IMR-90 (cell line): ENCODE measurements around the gene PNPLA1. TPM values are rescaled to one million over a fixed set of nuclear protein-coding genes. Genes with fewer than 3 reads are reported as not detected.

Experiments
- ATAC-seq: fragments of 200-7000 bp; cut with Tn5 transposase; 2 replicates; pipeline ENCODE4 v1.9.1; 2020; ENCODE audit warnings: low read depth, mild to moderate bottlenecking, moderate library complexity
- BruUV-seq: library from RNA; stranded (reverse); fragments of 400-500 nt; replicated peaks from 2 replicates; lab custom pipeline; 2021; lab: Mats Ljungman, UMichigan
- CTCF ChIA-PET: fragments of 300-600 bp; formaldehyde crosslinking; extraction: SDS; loops from one replicate; lab custom pipeline; 2021; ENCODE audit warnings: antibody characterized with exemption; lab: Yijun Ruan, JAX
- POLR2A ChIA-PET: fragments of 300-600 bp; sonication (Branson Sonifier 250); formaldehyde crosslinking; loops from one replicate; lab custom pipeline; 2022; ENCODE audit warnings: antibody characterized with exemption; ENCODE audit not compliant: unreplicated experiment; lab: Charles Lee
- DNase-seq: peaks from one replicate; pipeline ENCODE4 v3.0.0; 2013
- H2AFZ ChIP-seq: replicated peaks from 2 replicates; pipeline ENCODE3; 2013; ENCODE audit warnings: low read length, mild to moderate bottlenecking; ENCODE audit not compliant: poor library complexity
- H2AK5ac ChIP-seq: 2 replicates; pipeline ENCODE4 v1.6.1; 2013; ENCODE audit warnings: low read depth, low read length, inconsistent platforms
- H2AK9ac ChIP-seq: replicated peaks from 2 replicates; pipeline ENCODE3; 2013; ENCODE audit warnings: mild to moderate bottlenecking, low read depth, low read length, moderate library complexity; ENCODE audit not compliant: poor library complexity
- H2BK120ac ChIP-seq: 2 replicates; pipeline ENCODE4 v1.6.1; 2013; ENCODE audit warnings: low read depth, low read length, inconsistent platforms
- H2BK15ac ChIP-seq: 3 replicates; pipeline ENCODE4 v1.6.1; 2013; ENCODE audit warnings: low read depth, low read length, inconsistent platforms
- H2BK20ac ChIP-seq: 2 replicates; pipeline ENCODE4 v1.6.1; 2013; ENCODE audit warnings: low read depth, mild to moderate bottlenecking, inconsistent platforms, low read length, moderate library complexity
- H2BK5ac ChIP-seq: 2 replicates; pipeline ENCODE4 v1.6.1; 2013; ENCODE audit warnings: mild to moderate bottlenecking, low read depth, low read length, inconsistent platforms; ENCODE audit not compliant: poor library complexity, severe bottlenecking
- H3K14ac ChIP-seq: replicated peaks from 2 replicates; pipeline ENCODE4 v1.6.1; 2013; ENCODE audit warnings: low read depth, low read length, inconsistent platforms
- H3K18ac ChIP-seq: 2 replicates; pipeline ENCODE4 v1.6.1; 2013; ENCODE audit warnings: low read depth, low read length, control low read depth
- H3K23ac ChIP-seq: 2 replicates; pipeline ENCODE4 v1.6.1; 2013; ENCODE audit warnings: low read depth, low read length, inconsistent platforms
- H3K27ac ChIP-seq: 2 replicates; pipeline ENCODE4 v1.5.1; 2013; ENCODE audit warnings: mild to moderate bottlenecking, control low read depth, low read length; ENCODE audit not compliant: insufficient read depth
- H3K27me3 ChIP-seq: 2 replicates; pipeline ENCODE4 v1.6.1; 2013; ENCODE audit warnings: low read length; ENCODE audit not compliant: control insufficient read depth, insufficient read depth
- H3K36me3 ChIP-seq: 2 replicates; pipeline ENCODE4 v1.6.1; 2013; ENCODE audit warnings: low read length, mixed read lengths; ENCODE audit not compliant: control insufficient read depth, insufficient read depth
- H3K4ac ChIP-seq: 2 replicates; pipeline ENCODE4 v1.6.1; 2013; ENCODE audit warnings: low read depth, low read length, inconsistent platforms
- H3K4me1 ChIP-seq: 2 replicates; pipeline ENCODE4 v1.6.1; 2013; ENCODE audit warnings: low read length, mixed read lengths; ENCODE audit not compliant: control insufficient read depth, insufficient read depth
- H3K4me2 ChIP-seq: 2 replicates; pipeline ENCODE4 v1.6.1; 2013; ENCODE audit warnings: low read depth, mild to moderate bottlenecking, control low read depth, low read length, moderate library complexity
- H3K4me3 ChIP-seq: 2 replicates; pipeline ENCODE4 v1.5.1; 2013; ENCODE audit warnings: low read depth, mild to moderate bottlenecking, control low read depth, low read length, moderate library complexity; ENCODE audit not compliant: insufficient read depth
- H3K56ac ChIP-seq: 2 replicates; pipeline ENCODE4 v1.6.1; 2013; ENCODE audit warnings: low read length, inconsistent platforms; ENCODE audit not compliant: insufficient read depth; ENCODE audit errors: extremely low read depth
- H3K79me1 ChIP-seq, 2 experiments: 2 replicates each; pipeline ENCODE4 v1.6.1; 2013; ENCODE audit warnings: low read length in 2 of 2, inconsistent platforms in 1 of 2, low read depth in 1 of 2
- H3K9ac ChIP-seq: 2 replicates; pipeline ENCODE4 v1.6.1; 2013; ENCODE audit warnings: low read depth, low read length, control low read depth
- H3K9me1 ChIP-seq: 2 replicates; pipeline ENCODE4 v1.6.1; 2013; ENCODE audit warnings: low read length, inconsistent platforms; ENCODE audit not compliant: insufficient read depth
- H3K9me3 ChIP-seq: 2 replicates; pipeline ENCODE4 v1.6.1; 2013; ENCODE audit warnings: low read length; ENCODE audit not compliant: control insufficient read depth, insufficient read depth
- H4K20me1 ChIP-seq: 2 replicates; pipeline ENCODE4 v1.6.1; 2013; ENCODE audit warnings: low read length, inconsistent platforms; ENCODE audit not compliant: insufficient read depth
- H4K5ac ChIP-seq: 2 replicates; pipeline ENCODE4 v1.6.1; 2013; ENCODE audit warnings: mild to moderate bottlenecking, low read depth, low read length, control low read depth
- H4K8ac ChIP-seq, 2 experiments: 2 replicates each; pipeline ENCODE4 v1.6.1; 2013; ENCODE audit warnings: low read depth in 2 of 2, low read length in 2 of 2, control low read depth in 1 of 2, inconsistent platforms in 1 of 2
- H4K91ac ChIP-seq: 2 replicates; pipeline ENCODE4 v1.6.1; 2013; ENCODE audit warnings: low read depth, low read length, inconsistent platforms; ENCODE audit not compliant: insufficient read depth
- CHD1 ChIP-seq: IDR thresholded peaks from 2 replicates; pipeline ENCODE4 v1.6.1; 2012; ENCODE audit warnings: low read depth, low read length, improper control_type of control experiment
- SMC3 ChIP-seq: fragments of 150-350 bp; IDR thresholded peaks from 2 replicates; pipeline ENCODE4 v1.6.1; 2016; ENCODE audit warnings: low read depth, mild to moderate bottlenecking, antibody characterized with exemption, low read length, moderate library complexity
- WGBS, 2 experiments: methylation state at CpG; one replicate each; pipeline versions ENCODE4 v1.1.5 to v1.1.7; 2013; ENCODE audit warnings: missing lambda C conversion rate in 2 of 2; ENCODE audit not compliant: insufficient read length in 1 of 2; ENCODE audit errors: extremely low coverage in 2 of 2; 5-methylcytosine and 5-hydroxymethylcytosine counted together
- dilution Hi-C: fragments of 300-500 bp; cut with HindIII; formaldehyde crosslinking; loops from one replicate; pipeline ENCODE4 v1.14.3; 2018; ENCODE audit warnings: low sequenced_read_pairs; ENCODE audit not compliant: unreplicated experiment
- in situ Hi-C: fragments of 300-500 bp; cut with MboI; formaldehyde crosslinking; loops from 3 replicates; pipeline ENCODE4 v1.14.3; 2019; ENCODE audit warnings: low sequenced_read_pairs, inconsistent platforms, mixed read lengths
- intact Hi-C: fragments of 100-400 bp; cut with micrococcal nuclease; formaldehyde crosslinking; loops from 2 replicates; pipeline ENCODE4 v1.10.0; 2022
- polyA plus RNA-seq, 3 experiments: library from polyadenylated mRNA; depleted of rRNA; stranded (reverse); fragments of >200 nt; gene quantifications; 2 replicates each; pipeline ENCODE4 v1.2.3, GENCODE V29; 2012; ENCODE audit warnings: low replicate concordance in 1 of 3
- total RNA-seq: library from RNA; depleted of rRNA; stranded (reverse); fragments of >200 nt; gene quantifications from 2 replicates; pipeline ENCODE4 v1.2.3, GENCODE V29; 2012
- TF ChIP-seq, protein P1 (sequence below): conservative IDR thresholded peaks from 2 replicates; pipeline ENCODE4 v1.5.1; 2012; ENCODE audit warnings: mild to moderate bottlenecking, low read depth, low read length, improper control_type of control experiment

Gene PNPLA1
- total and polyA plus RNA-seq, 2 of the 4 experiments (the other 2 are of a cell fraction) = not detected

- Histone ChIP-seq H3K14ac (no peak overlapping the region), H3K4me3 (no peak overlapping the region), H3K79me1 (no peaks in the 10 kb centered on the region), H3K56ac (no peak overlapping the region), H3K4ac (no peak overlapping the region), H3K4me1 (no peaks in the 10 kb centered on the region), H4K5ac (no peak overlapping the region), H2BK120ac (no peak overlapping the region), H4K20me1 (no peaks in the 10 kb centered on the region), H4K91ac (no peak overlapping the region), H3K9ac (no peak overlapping the region), H2BK20ac (no peak overlapping the region), H2AK5ac (no peak overlapping the region), H2BK15ac (no peak overlapping the region), H2BK5ac (no peak overlapping the region), H3K9me3 (no peaks in the 10 kb centered on the region; the same call in 1 of the 2 replicates), H3K23ac (no peak overlapping the region), H3K36me3 (no peaks in the 10 kb centered on the region), H3K9me1 (0 out of 2 replicates have a peak, but pooled peaks cover 6% of the 10 kb centered on the region), H3K27ac (no peak overlapping the region), H2AK9ac (no peak overlapping the region), H3K4me2 (no peak overlapping the region), H4K8ac (no peak overlapping the region), H3K18ac (no peak overlapping the region), H3K27me3 (peaks cover 78% of the 10 kb centered on the region), H2AFZ (no peak overlapping the region)
- no CpG with 5 or more reads among the region's 8 CpGs for WGBS, 2 experiments
- ATAC-seq (no peak), DNase-seq (no peak)
- in situ Hi-C loops = no loop called here
- intact Hi-C loops = no loop called here
- dilution Hi-C loops = no loop called here
- BruUV-seq = no TSS peak
- ChIA-PET POLR2A (no interaction called here), CTCF (no interaction called here)
- no peak for TF ChIP-seq SMC3
- no peak for TF ChIP-seq CHD1
- TF ChIP-seq, protein P1, sequence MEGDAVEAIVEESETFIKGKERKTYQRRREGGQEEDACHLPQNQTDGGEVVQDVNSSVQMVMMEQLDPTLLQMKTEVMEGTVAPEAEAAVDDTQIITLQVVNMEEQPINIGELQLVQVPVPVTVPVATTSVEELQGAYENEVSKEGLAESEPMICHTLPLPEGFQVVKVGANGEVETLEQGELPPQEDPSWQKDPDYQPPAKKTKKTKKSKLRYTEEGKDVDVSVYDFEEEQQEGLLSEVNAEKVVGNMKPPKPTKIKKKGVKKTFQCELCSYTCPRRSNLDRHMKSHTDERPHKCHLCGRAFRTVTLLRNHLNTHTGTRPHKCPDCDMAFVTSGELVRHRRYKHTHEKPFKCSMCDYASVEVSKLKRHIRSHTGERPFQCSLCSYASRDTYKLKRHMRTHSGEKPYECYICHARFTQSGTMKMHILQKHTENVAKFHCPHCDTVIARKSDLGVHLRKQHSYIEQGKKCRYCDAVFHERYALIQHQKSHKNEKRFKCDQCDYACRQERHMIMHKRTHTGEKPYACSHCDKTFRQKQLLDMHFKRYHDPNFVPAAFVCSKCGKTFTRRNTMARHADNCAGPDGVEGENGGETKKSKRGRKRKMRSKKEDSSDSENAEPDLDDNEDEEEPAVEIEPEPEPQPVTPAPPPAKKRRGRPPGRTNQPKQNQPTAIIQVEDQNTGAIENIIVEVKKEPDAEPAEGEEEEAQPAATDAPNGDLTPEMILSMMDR = no peak
Observed at GRCh38 chr6:36333171-36333895, 63.5 kb downstream of the PNPLA1 start.
